Activated naive CD8-positive, alpha-beta T cell (primary cell): ENCODE data around the gene GOLGA8T.
"Not testable (repeated sequence)": the region's sequence is repeated elsewhere in the genome, so short reads cannot be mapped to it uniquely, and the experiment has no call there.

Source experiments
- H3K27ac Mint-ChIP-seq: one replicate; pipeline ENCODE4 v1.8.0; 2021; ENCODE audit warnings: mixed read lengths
- H3K27me3 Mint-ChIP-seq: one replicate; pipeline ENCODE4 v1.8.0; 2021; ENCODE audit warnings: mixed read lengths
- H3K36me3 Mint-ChIP-seq: one replicate; pipeline ENCODE4 v1.8.0; 2021; ENCODE audit warnings: mixed read lengths
- H3K4me1 Mint-ChIP-seq: one replicate; pipeline ENCODE4 v1.8.0; 2021; ENCODE audit warnings: low read depth, mixed read lengths
- H3K4me3 Mint-ChIP-seq: one replicate; pipeline ENCODE4 v1.8.0; 2021; ENCODE audit warnings: mild to moderate bottlenecking, mixed read lengths
- H3K9me3 Mint-ChIP-seq: one replicate; pipeline ENCODE4 v1.8.0; 2021; ENCODE audit warnings: low read depth, mixed read lengths

The GOLGA8T gene, protein sequence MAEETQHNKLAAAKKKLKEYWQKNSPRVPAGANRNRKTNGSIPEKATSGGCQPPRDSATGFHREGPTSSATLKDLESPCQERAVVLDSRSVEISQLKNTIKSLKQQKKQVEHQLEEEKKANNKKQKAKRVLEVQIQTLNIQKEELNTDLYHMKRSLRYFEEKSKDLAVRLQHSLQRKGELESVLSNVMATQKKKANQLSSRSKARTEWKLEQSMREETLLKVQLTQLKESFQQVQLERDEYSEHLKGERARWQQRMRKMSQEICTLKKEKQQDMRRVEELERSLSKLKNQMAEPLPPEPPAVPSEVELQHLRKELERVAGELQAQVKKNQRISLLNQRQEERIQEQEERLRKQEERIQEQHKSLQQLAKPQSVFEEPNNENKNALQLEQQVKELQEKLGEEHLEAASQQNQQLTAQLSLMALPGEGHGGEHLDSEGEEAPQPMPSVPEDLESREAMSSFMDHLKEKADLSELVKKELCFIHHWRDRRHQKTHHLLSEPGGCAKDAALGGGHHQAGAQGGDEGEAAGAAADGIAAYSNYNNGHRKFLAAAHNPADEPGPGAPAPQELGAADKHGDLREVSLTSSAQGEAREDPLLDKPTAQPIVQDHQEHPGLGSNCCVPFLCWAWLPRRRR

DNA sequence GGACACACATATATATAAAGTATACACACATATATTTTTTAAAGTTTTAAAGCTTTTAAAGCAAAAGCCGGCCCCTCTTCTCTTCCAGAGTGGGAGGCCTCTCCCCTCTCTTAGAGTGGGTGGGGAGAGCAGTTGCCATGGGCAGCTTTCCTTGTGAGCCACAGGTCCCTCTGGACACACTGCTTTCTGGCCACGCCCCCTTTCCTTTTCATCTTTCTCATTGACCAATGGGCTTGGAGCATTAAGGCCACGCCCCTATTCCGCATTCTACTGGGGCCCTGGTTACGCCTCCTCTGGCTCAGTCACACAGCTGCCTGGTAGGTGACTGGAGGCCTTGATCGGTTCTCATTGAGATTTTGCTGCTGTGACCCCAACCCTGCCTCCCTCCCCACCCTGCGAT, at the start of gene GOLGA8T:
TSS of gene GOLGA8T (plus strand) at position 301 of the 400 bp plus-strand sequence. CDS start at position 399, 98 bp downstream.
- H3K36me3 Mint-ChIP-seq, H3K27me3 Mint-ChIP-seq, H3K4me3 Mint-ChIP-seq: not testable (repeated sequence)

DNA sequence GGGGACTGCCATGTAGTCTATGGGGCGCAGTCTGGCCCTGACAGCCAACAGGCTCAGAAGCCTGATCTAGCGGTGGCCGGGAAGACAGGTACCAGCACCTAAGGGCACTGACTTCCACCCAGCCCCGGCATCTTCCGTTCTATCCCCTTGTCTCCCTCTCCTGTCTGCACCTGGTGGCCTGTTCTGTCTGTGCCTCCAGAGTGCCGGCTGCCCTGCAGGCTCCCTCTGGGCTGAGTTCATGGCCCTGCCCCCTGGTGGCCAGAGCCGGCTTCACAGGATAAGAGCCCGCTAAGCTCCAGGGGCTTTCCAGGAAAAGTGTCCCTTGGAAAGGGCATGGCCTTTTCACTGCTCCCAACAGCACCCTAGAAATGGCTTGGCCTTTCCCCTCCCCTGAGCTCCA, 37.0 kb upstream of the GOLGA8T start:
- H3K4me1 Mint-ChIP-seq, H3K9me3 Mint-ChIP-seq, H3K4me3 Mint-ChIP-seq, H3K27ac Mint-ChIP-seq, H3K36me3 Mint-ChIP-seq, H3K27me3 Mint-ChIP-seq: not testable (repeated sequence)

More for the DNA sequence above, at the start of gene GOLGA8T:
- H3K27ac Mint-ChIP-seq, H3K9me3 Mint-ChIP-seq, H3K4me1 Mint-ChIP-seq: not testable (repeated sequence)

DNA sequence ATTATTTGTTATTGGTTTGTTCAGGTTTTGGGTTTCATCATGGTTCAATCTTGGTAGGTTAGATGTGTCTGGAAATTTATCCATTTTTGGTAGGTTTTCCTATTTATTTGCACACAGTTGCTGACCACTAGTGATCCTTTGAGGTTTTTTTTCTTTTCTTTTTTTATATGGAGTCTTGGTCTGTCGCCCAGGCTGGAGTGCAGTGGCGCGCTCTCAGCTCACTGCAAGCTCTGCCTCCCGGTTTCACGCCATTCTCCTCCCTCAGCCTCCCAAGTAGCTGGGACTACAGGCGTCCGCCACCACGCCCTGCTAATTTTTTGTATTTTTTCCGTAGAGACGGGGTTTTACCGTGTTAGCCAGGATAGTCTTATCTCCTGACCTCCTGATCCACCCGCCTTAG, 32.0 kb upstream of the GOLGA8T start:
- H3K4me1 Mint-ChIP-seq, H3K27me3 Mint-ChIP-seq, H3K36me3 Mint-ChIP-seq, H3K27ac Mint-ChIP-seq, H3K4me3 Mint-ChIP-seq, H3K9me3 Mint-ChIP-seq: not testable (repeated sequence)

DNA sequence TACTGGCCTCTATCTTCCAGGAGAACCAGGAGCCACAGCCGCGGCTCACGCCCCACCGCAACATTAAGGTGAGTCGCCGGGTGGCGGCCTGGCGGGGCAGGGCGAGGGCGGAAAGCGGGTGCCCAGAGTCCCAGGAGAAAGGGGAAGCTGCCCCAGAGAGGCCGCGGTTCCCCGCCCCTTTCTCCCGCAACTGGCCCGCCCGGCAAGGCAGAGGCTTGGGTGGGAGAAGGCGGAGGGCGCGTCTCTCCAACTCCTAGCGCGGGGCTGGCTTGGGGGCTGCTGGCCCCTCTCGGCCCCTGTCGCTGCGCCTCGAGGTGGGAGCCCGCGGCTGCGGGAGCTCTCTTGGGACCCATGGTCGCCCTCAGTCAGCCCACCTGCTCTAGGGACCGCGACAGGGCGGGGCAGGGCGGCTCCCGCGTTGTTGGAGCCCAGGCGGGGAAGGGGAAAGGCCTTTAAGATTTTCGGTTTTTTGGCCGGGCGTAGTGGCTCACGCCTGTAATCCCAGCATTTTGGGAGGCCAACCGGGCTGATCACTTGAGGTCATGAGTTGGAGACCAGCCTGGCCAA, 30.8 kb upstream of the GOLGA8T start:
- not testable (repeated sequence) for H3K9me3 Mint-ChIP-seq, H3K4me1 Mint-ChIP-seq, H3K27me3 Mint-ChIP-seq, H3K36me3 Mint-ChIP-seq, H3K27ac Mint-ChIP-seq, H3K4me3 Mint-ChIP-seq

DNA sequence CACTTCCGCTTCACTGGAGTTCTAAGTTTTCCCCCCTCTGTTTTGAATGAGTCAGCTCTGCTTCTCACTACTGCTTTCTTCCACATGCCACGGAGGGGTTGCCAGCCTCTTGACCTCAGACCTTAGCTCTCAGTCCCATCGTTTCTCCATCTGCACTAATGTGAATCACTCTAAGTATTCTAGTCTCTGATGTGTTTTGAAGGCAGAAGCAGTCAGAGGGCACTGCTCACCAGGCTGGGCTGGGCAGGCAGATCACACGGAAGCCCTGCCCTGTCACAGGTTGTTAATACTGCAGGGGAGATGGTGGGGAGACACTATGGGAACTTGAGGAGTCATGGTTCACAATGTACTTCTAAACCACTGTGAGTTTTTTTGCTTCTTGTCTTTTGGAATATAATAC, 24.3 kb upstream of the GOLGA8T start:
- not testable (repeated sequence) for H3K36me3 Mint-ChIP-seq, H3K4me1 Mint-ChIP-seq, H3K4me3 Mint-ChIP-seq, H3K9me3 Mint-ChIP-seq, H3K27ac Mint-ChIP-seq, H3K27me3 Mint-ChIP-seq

DNA sequence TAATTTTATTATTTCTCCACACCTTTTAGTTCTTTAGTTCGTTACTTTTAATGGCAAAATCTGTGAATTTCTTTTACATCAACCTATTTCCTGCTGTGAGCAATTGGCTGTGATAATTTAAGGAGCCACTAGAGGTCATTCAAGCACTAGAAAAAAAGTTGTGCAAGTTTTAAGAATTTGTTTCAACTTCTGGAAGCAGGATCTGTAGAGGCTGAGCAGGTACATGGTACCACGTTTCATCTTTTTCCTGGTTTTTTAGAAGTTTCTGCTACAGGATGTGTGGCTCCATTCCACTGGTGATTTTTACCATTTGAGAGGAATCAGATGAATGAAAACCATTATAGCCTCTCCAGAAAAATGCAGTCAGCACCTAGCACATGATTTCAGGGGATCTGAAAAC, 4.8 kb upstream of the GOLGA8T start:
- not testable (repeated sequence) for H3K36me3 Mint-ChIP-seq, H3K27me3 Mint-ChIP-seq, H3K4me1 Mint-ChIP-seq, H3K9me3 Mint-ChIP-seq, H3K27ac Mint-ChIP-seq, H3K4me3 Mint-ChIP-seq

DNA sequence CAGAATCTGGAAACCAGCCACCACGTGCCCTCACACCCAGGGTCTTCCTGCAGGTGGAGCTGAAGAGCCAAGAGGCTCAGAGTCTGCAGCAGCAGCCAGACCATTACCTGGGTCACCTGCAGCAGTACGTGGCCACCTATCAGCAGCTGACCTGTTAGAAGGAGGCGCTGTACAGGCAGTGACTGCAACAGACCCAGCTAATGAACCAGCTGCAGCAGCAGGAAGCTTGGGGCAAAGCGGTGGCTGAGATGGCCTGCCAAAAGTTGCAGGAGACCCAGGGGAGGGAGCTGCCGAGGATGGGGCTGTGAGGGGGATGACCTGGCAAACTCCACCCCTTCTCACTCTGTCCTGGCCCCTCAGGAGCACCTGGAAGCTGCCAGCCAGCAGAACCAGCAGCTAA, 8.4 kb downstream of the GOLGA8T start:
- not testable (repeated sequence) for H3K27ac Mint-ChIP-seq, H3K4me1 Mint-ChIP-seq, H3K4me3 Mint-ChIP-seq, H3K9me3 Mint-ChIP-seq, H3K36me3 Mint-ChIP-seq, H3K27me3 Mint-ChIP-seq

DNA sequence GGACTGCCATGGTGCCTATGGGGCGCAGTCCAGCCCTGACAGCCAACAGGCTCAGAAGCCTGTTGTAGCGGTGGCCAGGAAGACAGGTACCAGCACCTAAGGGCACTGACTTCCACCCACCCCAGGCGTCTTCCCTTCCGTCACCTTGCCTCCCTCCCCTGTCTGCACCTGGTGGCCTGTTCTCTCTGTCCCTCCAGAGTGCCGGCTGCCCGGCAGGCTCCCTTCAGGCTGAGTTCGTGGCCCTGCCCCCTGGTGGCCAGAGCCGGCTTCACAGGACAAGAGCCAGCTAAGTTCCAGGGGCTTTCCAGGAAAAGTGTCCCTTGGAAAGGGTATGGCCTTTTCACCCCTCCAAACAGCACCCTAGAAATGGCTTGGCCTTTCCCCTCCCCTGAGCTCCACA, 15.0 kb downstream of the GOLGA8T start:
- H3K9me3 Mint-ChIP-seq, H3K27ac Mint-ChIP-seq, H3K4me3 Mint-ChIP-seq, H3K36me3 Mint-ChIP-seq, H3K4me1 Mint-ChIP-seq, H3K27me3 Mint-ChIP-seq: not testable (repeated sequence)

DNA sequence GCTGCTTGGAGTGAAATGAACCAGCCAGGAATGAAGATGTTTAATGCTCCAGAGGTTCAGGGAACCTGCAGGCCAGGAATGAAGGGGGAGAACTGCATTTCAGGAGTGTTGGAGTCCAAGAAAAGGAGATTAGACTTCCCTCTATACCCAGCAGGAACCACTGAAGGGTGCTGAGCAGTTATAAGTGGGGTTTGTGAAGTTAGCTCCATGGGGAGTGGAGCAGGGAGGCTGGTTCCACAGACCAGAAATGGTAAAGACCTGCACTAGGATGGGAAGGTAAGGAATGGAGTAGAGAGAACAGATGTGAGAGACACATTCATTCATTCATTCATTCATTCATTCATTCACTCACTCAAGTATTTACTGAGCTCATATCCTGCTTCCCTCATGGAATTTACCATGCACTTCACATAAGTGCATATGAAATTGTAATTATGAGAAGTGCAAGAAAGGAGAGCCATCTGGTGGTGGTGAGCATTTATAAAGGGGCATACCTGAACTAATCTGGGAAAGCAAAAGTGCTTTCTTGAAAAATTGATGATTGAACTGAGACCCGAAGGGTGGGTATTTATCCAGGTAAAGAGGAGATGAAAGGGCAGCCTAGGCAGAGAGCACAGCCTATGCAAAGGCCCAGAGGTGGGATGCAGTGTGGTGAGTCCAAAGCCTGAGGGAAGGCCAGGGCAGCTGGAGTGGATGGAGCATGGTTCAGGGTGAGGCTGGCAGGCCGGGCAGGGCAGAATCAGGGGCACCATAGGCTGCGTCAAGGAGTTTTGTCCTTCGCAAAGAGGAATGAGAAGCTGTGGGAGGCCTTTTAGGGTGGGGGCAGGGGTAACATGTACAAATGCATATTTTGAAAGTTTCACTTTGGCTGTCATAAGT, 27.9 kb downstream of the GOLGA8T start:
- H3K4me1 Mint-ChIP-seq, H3K27ac Mint-ChIP-seq, H3K4me3 Mint-ChIP-seq, H3K36me3 Mint-ChIP-seq, H3K27me3 Mint-ChIP-seq, H3K9me3 Mint-ChIP-seq: not testable (repeated sequence)

DNA sequence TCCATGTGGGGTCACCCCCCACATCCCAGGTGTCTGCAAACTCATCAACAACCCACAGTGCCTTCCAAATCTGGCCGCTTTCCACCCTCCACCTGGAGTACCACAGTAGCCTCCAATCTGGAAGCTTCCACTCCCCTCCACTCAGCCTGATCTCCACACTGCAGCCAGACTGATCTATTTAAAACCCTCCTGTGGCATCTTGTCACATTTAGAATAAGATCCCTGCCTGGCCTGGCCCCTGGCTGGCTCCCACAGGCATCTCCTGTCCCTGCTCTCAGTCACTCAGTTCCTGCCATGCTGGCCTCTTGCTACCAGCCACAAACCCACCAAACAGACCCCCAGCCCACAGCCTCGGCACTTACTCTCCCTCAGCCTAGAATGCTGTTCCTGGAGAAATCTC, 28.9 kb downstream of the GOLGA8T start:
- not testable (repeated sequence) for H3K27ac Mint-ChIP-seq, H3K36me3 Mint-ChIP-seq, H3K4me3 Mint-ChIP-seq, H3K4me1 Mint-ChIP-seq, H3K27me3 Mint-ChIP-seq, H3K9me3 Mint-ChIP-seq

DNA sequence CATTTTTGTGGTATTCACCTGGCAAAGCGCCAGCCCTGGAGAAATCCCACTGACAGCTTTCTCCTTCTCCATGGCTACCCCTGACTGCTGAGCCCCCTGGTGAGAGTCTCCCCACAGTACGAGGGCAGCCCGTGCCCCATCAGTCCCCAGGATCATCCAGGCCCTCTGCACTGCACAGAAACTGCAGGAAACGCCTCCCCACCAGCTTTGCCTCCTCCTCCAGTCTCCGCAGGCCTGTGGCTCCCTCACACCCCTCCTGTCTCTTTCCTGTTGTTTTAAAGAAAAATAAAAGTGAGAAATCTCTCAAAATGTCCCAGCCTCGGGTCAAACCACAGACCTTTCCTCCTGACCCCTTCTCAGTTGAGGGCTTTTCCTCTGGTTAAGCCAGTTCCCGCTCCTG, 29.4 kb downstream of the GOLGA8T start:
- not testable (repeated sequence) for H3K36me3 Mint-ChIP-seq, H3K27me3 Mint-ChIP-seq, H3K27ac Mint-ChIP-seq, H3K9me3 Mint-ChIP-seq, H3K4me3 Mint-ChIP-seq, H3K4me1 Mint-ChIP-seq

DNA sequence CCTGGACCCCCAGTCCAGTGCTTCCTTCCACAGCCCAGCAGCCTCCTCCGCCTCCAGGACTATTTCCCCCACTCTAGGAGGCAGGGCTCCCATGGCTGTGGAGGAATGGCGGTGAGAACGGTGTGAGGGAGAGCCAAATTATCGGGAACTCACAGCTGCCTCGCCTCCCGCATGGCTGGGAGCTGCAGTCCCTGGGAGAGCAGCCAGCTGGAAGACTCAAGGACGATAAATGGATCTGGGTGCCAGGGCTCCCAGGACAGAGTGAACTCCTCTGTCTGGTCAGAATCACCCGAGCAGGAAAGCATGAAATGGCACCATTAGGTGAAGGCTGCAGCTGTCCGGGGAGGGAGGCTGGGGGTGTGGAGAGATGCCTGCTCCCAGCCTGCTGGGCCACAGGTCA, 32.6 kb downstream of the GOLGA8T start:
- not testable (repeated sequence) for H3K27me3 Mint-ChIP-seq, H3K4me3 Mint-ChIP-seq, H3K27ac Mint-ChIP-seq, H3K9me3 Mint-ChIP-seq, H3K36me3 Mint-ChIP-seq, H3K4me1 Mint-ChIP-seq

DNA sequence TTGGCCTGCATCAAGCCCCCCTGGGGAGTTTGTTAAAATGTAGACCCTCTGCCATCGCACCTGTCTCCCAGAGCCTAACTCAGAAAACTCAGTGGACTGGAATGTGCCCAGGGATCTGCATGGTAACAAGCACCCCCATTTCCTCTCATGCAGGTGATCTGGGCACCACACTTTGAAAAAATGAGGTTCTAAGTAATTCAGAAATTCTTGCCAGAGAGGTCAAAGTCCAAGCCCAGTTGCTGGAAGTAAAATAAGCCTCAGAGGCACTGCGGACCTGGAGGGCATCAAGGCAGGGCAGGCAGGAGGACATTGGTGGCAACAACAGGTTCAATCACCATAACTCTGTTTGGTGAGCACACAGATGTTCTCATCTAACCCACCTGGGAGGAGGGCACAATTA, 33.0 kb downstream of the GOLGA8T start:
- not testable (repeated sequence) for H3K27me3 Mint-ChIP-seq, H3K4me3 Mint-ChIP-seq, H3K9me3 Mint-ChIP-seq, H3K36me3 Mint-ChIP-seq, H3K4me1 Mint-ChIP-seq, H3K27ac Mint-ChIP-seq

DNA sequence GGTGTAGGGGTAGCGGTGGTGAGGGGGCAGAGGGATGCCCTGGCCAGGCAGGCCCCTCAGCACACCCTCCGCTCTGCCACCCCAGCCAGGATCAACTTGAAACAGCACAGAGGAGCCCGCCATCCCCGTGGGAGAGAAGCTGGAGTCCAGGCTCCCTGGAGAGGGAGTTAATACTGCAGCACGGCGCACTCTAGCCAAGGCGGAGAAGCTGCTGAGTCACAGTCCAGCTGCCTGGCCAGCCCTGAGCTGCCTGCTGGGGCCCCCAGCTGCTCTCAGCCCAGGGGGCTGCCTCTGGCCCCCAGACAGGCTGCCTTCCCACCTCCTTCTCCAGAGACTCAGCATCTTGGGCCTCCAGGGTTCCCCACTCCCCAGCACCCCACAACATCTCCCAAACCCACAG, 36.6 kb downstream of the GOLGA8T start:
- not testable (repeated sequence) for H3K36me3 Mint-ChIP-seq, H3K4me1 Mint-ChIP-seq, H3K27ac Mint-ChIP-seq, H3K4me3 Mint-ChIP-seq, H3K9me3 Mint-ChIP-seq, H3K27me3 Mint-ChIP-seq

DNA sequence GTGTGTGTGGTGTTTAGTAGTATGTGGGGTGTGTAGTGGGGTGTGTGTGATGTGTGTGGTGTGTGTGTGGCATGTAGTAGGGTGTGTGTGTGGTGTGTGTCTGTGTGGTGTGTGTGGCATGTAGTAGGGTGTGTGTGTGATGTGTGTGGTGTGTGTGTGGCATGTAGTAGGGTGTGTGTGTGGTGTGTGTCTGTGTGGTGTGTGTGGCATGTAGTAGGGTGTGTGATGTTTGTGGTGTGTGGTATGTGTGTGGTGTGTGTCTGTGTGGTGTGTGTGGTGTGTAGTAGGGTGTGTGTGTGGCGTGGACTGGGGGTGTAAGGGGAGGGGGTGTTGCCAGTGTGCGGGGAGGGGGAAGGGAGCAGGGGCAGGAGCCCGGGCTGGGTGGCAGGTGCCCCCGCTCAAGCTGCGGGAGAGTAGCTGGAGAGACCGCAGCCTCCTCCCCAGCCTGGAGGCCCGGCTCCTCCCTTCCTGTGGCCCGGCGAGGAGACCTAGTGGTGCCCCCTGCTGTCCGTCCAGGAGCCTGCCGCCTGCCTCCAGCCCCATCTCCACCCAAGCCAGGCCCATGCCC, 38.3 kb downstream of the GOLGA8T start:
- H3K36me3 Mint-ChIP-seq, H3K9me3 Mint-ChIP-seq, H3K4me3 Mint-ChIP-seq, H3K27me3 Mint-ChIP-seq, H3K4me1 Mint-ChIP-seq: not testable (repeated sequence)
- peak overlapping the region; percentile 16 for H3K27ac Mint-ChIP-seq
